Activated CD8-positive, alpha-beta memory T cell treated with anti-CD3 and anti-CD28 coated beads for 48 hours (primary cell): Measurements from ENCODE around the gene HOXA13.

Experiments used
- DNase-seq, 3 experiments: peaks; one replicate each; pipeline ENCODE4 v3.0.0-alpha.2; 2020; ENCODE audit warnings: low read depth in 2 of 3, low spot score in 2 of 3

Gene HOXA13

GRCh38 chr7:27171637-27172314 is 28.1 kb downstream of the HOXA13 start:
- DNase-seq: no peak

GRCh38 chr7:27171325-27171636 is 28.6 kb downstream of the HOXA13 start:
- no peak for DNase-seq

- DNase-seq: no peak
Measured at GRCh38 chr7:27170426-27171324, 29.2 kb downstream of the HOXA13 start.

- no peak for DNase-seq
Measured at GRCh38 chr7:27169658-27170425, 30.0 kb downstream of the HOXA13 start.

GRCh38 chr7:27168265-27168947 is 31.5 kb downstream of the HOXA13 start:
- DNase-seq: no peak

- no peak for DNase-seq
Measured at GRCh38 chr7:27167916-27168264, 32.0 kb downstream of the HOXA13 start.

- DNase-seq: no peak
Measured at GRCh38 chr7:27166531-27167505, 33.1 kb downstream of the HOXA13 start.

- no peak for DNase-seq
Measured at GRCh38 chr7:27165996-27166530, 33.8 kb downstream of the HOXA13 start.

GRCh38 chr7:27165089-27165995 is 34.5 kb downstream of the HOXA13 start, which contains the start of gene HOXA9:
Gene HOXA9 (minus strand): TSS chr7:27165537. CDS start chr7:27165457, 80 bp downstream.
- DNase-seq: no peak

GRCh38 chr7:27164367-27165088 is 35.4 kb downstream of the HOXA13 start:
- no peak for DNase-seq

- no peak for DNase-seq
Measured at GRCh38 chr7:27164045-27164366, 35.9 kb downstream of the HOXA13 start.

GRCh38 chr7:27163288-27164044 is 36.4 kb downstream of the HOXA13 start:
- no peak for DNase-seq

GRCh38 chr7:27162561-27163287 is 37.2 kb downstream of the HOXA13 start:
- no peak for DNase-seq

- DNase-seq: no peak
Measured at GRCh38 chr7:27161721-27162560, 38.0 kb downstream of the HOXA13 start.

GRCh38 chr7:27161214-27161720 is 38.6 kb downstream of the HOXA13 start:
- DNase-seq: no peak
